ENCODE data around the gene GPANK1. TPM values are rescaled to one million over a fixed set of nuclear protein-coding genes. Genes with fewer than 3 reads are reported as not detected.

Gene GPANK1
- total and polyA plus RNA-seq, 9 donors = 14.6 to 26.6 (median 17.7) TPM

DNA sequence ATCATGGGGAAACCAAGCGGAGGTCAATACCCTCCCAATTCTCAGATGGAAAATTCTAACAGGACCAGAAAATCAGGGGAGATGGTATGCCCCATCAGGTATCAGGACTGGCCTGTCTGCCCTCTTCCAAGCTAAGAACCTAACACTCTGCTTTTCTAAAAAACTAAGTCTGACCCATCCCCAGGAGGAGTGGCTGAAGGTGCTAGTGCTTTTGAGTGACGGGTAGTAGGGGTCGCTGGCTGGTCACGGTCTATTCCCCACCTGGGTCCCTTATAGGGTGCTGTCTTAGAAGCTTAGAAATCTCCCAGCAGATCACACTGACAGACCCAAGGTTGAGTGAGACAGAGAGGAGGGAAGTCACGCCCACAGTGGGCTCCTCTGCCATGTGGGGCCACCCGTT, 28.7 kb upstream of the GPANK1 start:
- WGBS, 3 donors = 87 to 90% (median 87%) methylated on average over 6 of the region's 6 CpGs

DNA sequence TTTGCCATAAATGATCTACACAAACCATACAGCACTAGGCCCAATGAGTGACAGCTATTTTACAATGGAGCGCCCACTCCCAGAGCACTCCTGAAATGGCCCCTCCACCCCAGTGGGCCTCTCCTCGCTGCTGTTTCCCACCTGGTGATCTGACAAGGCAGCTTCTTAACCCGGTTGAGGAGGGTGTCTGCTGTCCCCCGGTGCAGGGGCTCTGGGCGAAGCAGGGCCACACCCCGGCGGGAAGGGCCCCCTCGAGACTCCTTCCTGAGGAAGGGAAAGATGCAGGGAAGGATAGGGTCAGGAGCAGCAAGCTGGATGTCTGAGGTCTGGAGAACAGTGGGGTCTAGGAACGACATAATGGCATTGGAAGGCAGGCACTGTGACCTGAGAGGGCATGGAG, 28.1 kb upstream of the GPANK1 start:
- intact Hi-C loops (cut with DNase I) = no loop called here
- WGBS, 3 donors = 80 to 86% (median 83%) methylated on average over 9 of the region's 9 CpGs
- no peak for TF ChIP-seq EP300 (IDR thresholded peaks at IDR 0.05)
- TF ChIP-seq CTCF (IDR thresholded peaks at IDR 0.05) = no peak
- no peak for TF ChIP-seq POLR2A (IDR thresholded peaks at IDR 0.05)

More for the DNA sequence above, 28.7 kb upstream of the GPANK1 start:
- H3K27ac ChIP-seq = no peak overlapping the region
- H3K4me3 ChIP-seq = no peak overlapping the region
- H3K36me3 ChIP-seq = no peaks in the 10 kb centered on the region
- DNase-seq = no peak
- no peaks in the 10 kb centered on the region for H3K4me1 ChIP-seq (ENCODE audit: insufficient read depth)
- TF ChIP-seq EP300 (IDR thresholded peaks at IDR 0.05) (no peak), POLR2A (IDR thresholded peaks at IDR 0.05) (no peak), CTCF (IDR thresholded peaks at IDR 0.05) (no peak)
- H3K27me3 ChIP-seq = no peaks in the 10 kb centered on the region
- no peaks in the 10 kb centered on the region for H3K9me3 ChIP-seq
- intact Hi-C loops (cut with DNase I) = no loop called here

DNA sequence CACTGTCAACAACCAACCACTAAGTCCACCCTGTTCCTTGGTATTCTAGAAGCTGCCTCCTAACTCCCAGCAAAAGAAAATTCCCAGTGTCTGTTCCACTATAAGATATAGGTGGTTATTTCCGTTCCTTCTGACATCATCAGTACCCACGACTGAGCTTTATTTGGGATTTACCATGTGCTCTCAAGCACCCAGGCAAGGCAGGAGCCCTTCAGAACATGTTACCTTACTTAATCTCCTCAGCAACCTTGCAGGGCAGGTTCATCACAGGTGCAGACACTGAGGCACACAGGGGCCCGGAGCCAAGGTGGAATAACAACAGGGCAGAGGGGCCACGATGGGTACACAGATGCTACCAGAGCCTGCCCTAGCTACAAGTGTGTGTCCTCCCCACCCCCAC, 27.6 kb upstream of the GPANK1 start:
- no peak overlapping the region for H3K4me3 ChIP-seq
- TF ChIP-seq EP300 (IDR thresholded peaks at IDR 0.05) = no peak
- no peak for TF ChIP-seq CTCF (IDR thresholded peaks at IDR 0.05)
- no peak for TF ChIP-seq POLR2A (IDR thresholded peaks at IDR 0.05)
- no peaks in the 10 kb centered on the region for H3K27me3 ChIP-seq
- intact Hi-C loops (cut with DNase I) = no loop called here
- no peak for DNase-seq
- H3K27ac ChIP-seq = no peak overlapping the region
- H3K36me3 ChIP-seq = no peaks in the 10 kb centered on the region
- H3K4me1 ChIP-seq (ENCODE audit: insufficient read depth) = no peaks in the 10 kb centered on the region
- no peaks in the 10 kb centered on the region for H3K9me3 ChIP-seq
- 82 to 86% (median 86%) methylated on average over 4 of the region's 4 CpGs for WGBS, 3 donors

More for the DNA sequence above, 28.1 kb upstream of the GPANK1 start:
- no peak for DNase-seq
- Histone ChIP-seq H3K36me3 (no peaks in the 10 kb centered on the region), H3K9me3 (no peaks in the 10 kb centered on the region), H3K27me3 (no peaks in the 10 kb centered on the region), H3K4me1 (ENCODE audit: insufficient read depth) (no peaks in the 10 kb centered on the region), H3K4me3 (no peak overlapping the region), H3K27ac (no peak overlapping the region)

DNA sequence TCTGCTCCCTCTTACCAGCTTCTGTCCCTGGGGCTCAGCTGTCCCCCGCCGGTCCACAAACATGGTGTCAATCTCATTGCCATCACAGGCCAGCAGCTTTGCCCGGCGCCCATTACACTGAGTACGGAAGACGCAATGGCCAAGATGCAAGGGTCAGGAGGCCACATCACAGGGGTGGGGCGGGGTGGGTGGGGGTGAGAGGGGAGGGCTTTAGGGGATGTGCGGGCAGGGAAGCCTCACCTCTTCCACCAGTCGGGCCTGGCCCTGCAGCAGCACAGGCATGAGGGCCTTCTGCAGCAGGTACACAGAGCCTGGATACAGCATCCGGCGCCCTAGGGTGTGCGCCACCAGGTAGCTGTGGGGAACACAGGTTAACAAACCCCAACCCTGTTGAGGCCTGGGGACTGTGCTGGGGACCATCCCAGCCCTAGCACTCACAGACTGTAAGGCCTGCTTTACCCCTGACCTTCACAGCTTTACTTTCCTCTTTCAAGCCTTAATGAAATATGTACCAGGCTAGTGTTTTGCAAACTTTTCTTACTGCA, 26.8 kb upstream of the GPANK1 start:
- intact Hi-C loops (cut with DNase I) = no loop called here
- no peak for DNase-seq
- Histone ChIP-seq H3K27me3 (no peaks in the 10 kb centered on the region), H3K4me3 (no peak overlapping the region), H3K36me3 (no peaks in the 10 kb centered on the region), H3K27ac (no peak overlapping the region), H3K4me1 (ENCODE audit: insufficient read depth) (no peaks in the 10 kb centered on the region), H3K9me3 (no peaks in the 10 kb centered on the region)
- TF ChIP-seq CTCF (IDR thresholded peaks at IDR 0.05) (no peak), POLR2A (IDR thresholded peaks at IDR 0.05) (no peak), EP300 (IDR thresholded peaks at IDR 0.05) (no peak)
- 89 to 96% (median 92%) methylated on average over 12 of the region's 12 CpGs for WGBS, 3 donors

All from ovary (tissue), 9 donors.